ENCODE measurements around the gene PPM1M.

Gene PPM1M

GRCh38 chr3:52259448-52259847 is 13.9 kb downstream of the PPM1M start:
- H3K27ac ChIP-seq: no peak overlapping the region
- H3K4me1 ChIP-seq: no peaks in the 10 kb centered on the region
- H3K9ac ChIP-seq: no peak overlapping the region

GRCh38 chr3:52262447-52262846 is 16.9 kb downstream of the PPM1M start:
- TF ChIP-seq CTCF (IDR thresholded peaks at IDR 0.05): no peak
- Histone ChIP-seq H3K9me3 (ENCODE audit: control insufficient read depth, low read length) (no peaks in the 10 kb centered on the region), H3K27ac (no peak overlapping the region), H3K79me2 (peaks cover 20% of the 10 kb centered on the region), H3K9ac (no peak overlapping the region), H2AFZ (no peak overlapping the region), H3K36me3 (ENCODE audit: control insufficient read depth, insufficient read depth, low read length) (no peaks in the 10 kb centered on the region), H3K4me3 (ENCODE audit: low read depth, low read length) (no peak overlapping the region), H3K4me2 (ENCODE audit: low read length) (no peak overlapping the region), H3K4me1 (no peaks in the 10 kb centered on the region), H3K27me3 (ENCODE audit: control insufficient read depth, insufficient read depth, low read length) (no peaks in the 10 kb centered on the region)

More at GRCh38 chr3:52259448-52259847, 13.9 kb downstream of the PPM1M start:
- Histone ChIP-seq H3K79me2 (peaks cover 15% of the 10 kb centered on the region), H3K4me2 (ENCODE audit: low read length) (no peak overlapping the region), H3K36me3 (ENCODE audit: control insufficient read depth, insufficient read depth, low read length) (no peaks in the 10 kb centered on the region), H3K9me3 (ENCODE audit: control insufficient read depth, low read length) (no peaks in the 10 kb centered on the region), H3K4me3 (ENCODE audit: low read depth, low read length) (no peak overlapping the region), H3K27me3 (ENCODE audit: control insufficient read depth, insufficient read depth, low read length) (no peaks in the 10 kb centered on the region), H2AFZ (no peak overlapping the region)
- TF ChIP-seq CTCF (IDR thresholded peaks at IDR 0.05): no peak

- H3K36me3 ChIP-seq (ENCODE audit: control insufficient read depth, insufficient read depth, low read length): no peaks in the 10 kb centered on the region
- no peaks in the 10 kb centered on the region for H3K4me1 ChIP-seq
- H3K4me3 ChIP-seq (ENCODE audit: low read depth, low read length): no peak overlapping the region
- TF ChIP-seq CTCF (IDR thresholded peaks at IDR 0.05): no peak
- H3K27me3 ChIP-seq (ENCODE audit: control insufficient read depth, insufficient read depth, low read length): no peaks in the 10 kb centered on the region
- no peak overlapping the region for H2AFZ ChIP-seq
- H3K4me2 ChIP-seq (ENCODE audit: low read length): no peak overlapping the region
- no peak overlapping the region for H3K9ac ChIP-seq
- no peak overlapping the region for H3K27ac ChIP-seq
- peaks cover 28% of the 10 kb centered on the region for H3K79me2 ChIP-seq
- H3K9me3 ChIP-seq (ENCODE audit: control insufficient read depth, low read length): no peaks in the 10 kb centered on the region
Measured at GRCh38 chr3:52265387-52265786, 19.8 kb downstream of the PPM1M start.

- Histone ChIP-seq H3K79me2 (peaks cover 48% of the 10 kb centered on the region), H3K4me2 (ENCODE audit: low read length) (no peak overlapping the region), H3K4me3 (ENCODE audit: low read depth, low read length) (no peak overlapping the region), H3K27me3 (ENCODE audit: control insufficient read depth, insufficient read depth, low read length) (no peaks in the 10 kb centered on the region), H3K9me3 (ENCODE audit: control insufficient read depth, low read length) (no peaks in the 10 kb centered on the region), H3K4me1 (no peaks in the 10 kb centered on the region), H3K27ac (no peak overlapping the region), H2AFZ (no peak overlapping the region), H3K9ac (no peak overlapping the region), H3K36me3 (ENCODE audit: control insufficient read depth, insufficient read depth, low read length) (no peaks in the 10 kb centered on the region)
- no peak for TF ChIP-seq CTCF (IDR thresholded peaks at IDR 0.05)
Measured at GRCh38 chr3:52268036-52268435, 22.5 kb downstream of the PPM1M start.

GRCh38 chr3:52269776-52270175 is 24.2 kb downstream of the PPM1M start:
- H3K4me2 ChIP-seq (ENCODE audit: low read length): no peak overlapping the region
- H3K36me3 ChIP-seq (ENCODE audit: control insufficient read depth, insufficient read depth, low read length): no peaks in the 10 kb centered on the region
- H2AFZ ChIP-seq: no peak overlapping the region
- no peak for TF ChIP-seq CTCF (IDR thresholded peaks at IDR 0.05)
- H3K27ac ChIP-seq: no peak overlapping the region
- H3K9me3 ChIP-seq (ENCODE audit: control insufficient read depth, low read length): no peaks in the 10 kb centered on the region
- H3K79me2 ChIP-seq: peaks cover 50% of the 10 kb centered on the region
- H3K4me1 ChIP-seq: no peaks in the 10 kb centered on the region
- no peaks in the 10 kb centered on the region for H3K27me3 ChIP-seq (ENCODE audit: control insufficient read depth, insufficient read depth, low read length)
- no peak overlapping the region for H3K4me3 ChIP-seq (ENCODE audit: low read depth, low read length)
- H3K9ac ChIP-seq: no peak overlapping the region

Measured in parathyroid adenoma (tissue), 2 donors.